ENCODE results near the gene ZNF396.

Gene ZNF396

GRCh38 chr18:35379421-35379820 lies 2.3 kb upstream of the ZNF396 start:
- no peak for DNase-seq

- no peak for DNase-seq
These were observed 1.4 kb upstream of the ZNF396 start for GRCh38 chr18:35378574-35378896.

GRCh38 chr18:35377875-35378573 lies 887 bp upstream of the ZNF396 start:
- DNase-seq: no peak

GRCh38 chr18:35376393-35376741 lies 770 bp downstream of the ZNF396 start:
- peak; percentile 21 for DNase-seq

GRCh38 chr18:35374708-35375107 lies 2.4 kb downstream of the ZNF396 start:
- no peak for DNase-seq

GRCh38 chr18:35371412-35372195 lies 5.5 kb downstream of the ZNF396 start:
- DNase-seq: no peak

- no peak for DNase-seq
These were observed 8.0 kb downstream of the ZNF396 start for GRCh38 chr18:35369126-35369525.

GRCh38 chr18:35368595-35368994 lies 8.5 kb downstream of the ZNF396 start:
- no peak for DNase-seq

- no peak for DNase-seq
These were observed 14.6 kb downstream of the ZNF396 start for GRCh38 chr18:35362531-35362930.

- DNase-seq: no peak
These were observed 15.4 kb downstream of the ZNF396 start for GRCh38 chr18:35361570-35362321.

GRCh38 chr18:35355140-35355618 lies 22.0 kb downstream of the ZNF396 start:
- peak; percentile 75 for DNase-seq

- DNase-seq: no peak
These were observed 24.4 kb downstream of the ZNF396 start for GRCh38 chr18:35352778-35353177.

- no peak for DNase-seq
These were observed 24.9 kb downstream of the ZNF396 start for GRCh38 chr18:35352283-35352682.

GRCh38 chr18:35348001-35348400 lies 29.1 kb downstream of the ZNF396 start:
- DNase-seq: no peak

GRCh38 chr18:35345950-35346349 lies 31.2 kb downstream of the ZNF396 start:
- no peak for DNase-seq

- no peak for DNase-seq
These were observed 31.6 kb downstream of the ZNF396 start for GRCh38 chr18:35345460-35345921.

GRCh38 chr18:35344736-35345459 lies 32.2 kb downstream of the ZNF396 start:
- DNase-seq: no peak

- peak; percentile 94 for DNase-seq
These were observed 33.0 kb downstream of the ZNF396 start, which contains the start of gene ZNF24 for GRCh38 chr18:35343936-35344735. ZNF24 (minus strand) TSS chr18:35344420; CDS start chr18:35340650, 3,770 bp downstream.

- no peak for DNase-seq
These were observed 33.6 kb downstream of the ZNF396 start for GRCh38 chr18:35343488-35343935.

- no peak for DNase-seq
These were observed 39.9 kb downstream of the ZNF396 start for GRCh38 chr18:35337286-35337685.

GRCh38 chr18:35335866-35336265 lies 41.3 kb downstream of the ZNF396 start:
- no peak for DNase-seq

GRCh38 chr18:35334821-35335220 lies 42.3 kb downstream of the ZNF396 start:
- no peak for DNase-seq
